IMR-90 (cell line): ENCODE data around the gene CABCOCO1.
"Not testable (repeated sequence)": the region's sequence is repeated elsewhere in the genome, so short reads cannot be mapped to it uniquely, and the experiment has no call there.

Experiments used
- CTCF ChIP-seq: conservative IDR thresholded peaks from 2 replicates; pipeline ENCODE4 v1.5.1; 2012; ENCODE audit warnings: mild to moderate bottlenecking, low read depth, low read length, improper control_type of control experiment
- POLR2A ChIP-seq: IDR thresholded peaks from 2 replicates; pipeline ENCODE4 v1.6.1; 2012; ENCODE audit warnings: mild to moderate bottlenecking, low read depth, low read length
- RAD21 ChIP-seq: IDR thresholded peaks from 2 replicates; pipeline ENCODE4 v1.6.1; 2012; ENCODE audit warnings: low read length, improper control_type of control experiment
- RCOR1 ChIP-seq: IDR thresholded peaks from 2 replicates; pipeline ENCODE4 v1.6.1; 2012; ENCODE audit warnings: mild to moderate bottlenecking, low read length, improper control_type of control experiment; ENCODE audit not compliant: insufficient replicate concordance
- USF2 ChIP-seq: fragments of 150-350 bp; IDR thresholded peaks from 2 replicates; pipeline ENCODE4 v1.6.1; 2017; ENCODE audit warnings: mild to moderate bottlenecking, antibody characterized with exemption, low read length, low read depth

GRCh38 chr10:61737455-61737854 lies 74.7 kb downstream of the CABCOCO1 start:
- not testable (repeated sequence) for TF ChIP-seq CTCF, RCOR1, RAD21, POLR2A, USF2
